Measurements from ENCODE around the gene RTCB.

The RTCB gene

DNA sequence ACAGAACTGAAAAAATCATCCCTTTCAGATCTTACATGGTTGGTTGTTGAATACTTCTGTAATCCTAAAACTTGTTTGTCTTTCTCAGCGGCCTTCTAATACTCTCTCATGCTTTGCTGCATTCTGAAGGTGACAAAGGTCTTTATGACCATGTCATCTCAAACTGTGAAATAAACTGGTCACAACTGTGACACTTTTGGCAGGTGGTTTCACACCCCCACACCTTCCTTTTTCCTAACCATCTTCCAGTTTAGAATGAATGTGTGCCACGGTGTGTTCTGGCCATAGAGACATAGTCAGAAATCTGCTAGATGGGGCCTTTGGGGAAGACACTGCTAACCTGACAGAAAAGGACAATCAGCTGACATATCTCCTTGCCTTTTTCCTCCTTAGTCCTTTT lies 69.1 kb downstream of the RTCB start:
- no peak overlapping the region for H3K4me3 ChIP-seq (ENCODE audit: low read depth, low read length)
- TF ChIP-seq, protein P1, sequence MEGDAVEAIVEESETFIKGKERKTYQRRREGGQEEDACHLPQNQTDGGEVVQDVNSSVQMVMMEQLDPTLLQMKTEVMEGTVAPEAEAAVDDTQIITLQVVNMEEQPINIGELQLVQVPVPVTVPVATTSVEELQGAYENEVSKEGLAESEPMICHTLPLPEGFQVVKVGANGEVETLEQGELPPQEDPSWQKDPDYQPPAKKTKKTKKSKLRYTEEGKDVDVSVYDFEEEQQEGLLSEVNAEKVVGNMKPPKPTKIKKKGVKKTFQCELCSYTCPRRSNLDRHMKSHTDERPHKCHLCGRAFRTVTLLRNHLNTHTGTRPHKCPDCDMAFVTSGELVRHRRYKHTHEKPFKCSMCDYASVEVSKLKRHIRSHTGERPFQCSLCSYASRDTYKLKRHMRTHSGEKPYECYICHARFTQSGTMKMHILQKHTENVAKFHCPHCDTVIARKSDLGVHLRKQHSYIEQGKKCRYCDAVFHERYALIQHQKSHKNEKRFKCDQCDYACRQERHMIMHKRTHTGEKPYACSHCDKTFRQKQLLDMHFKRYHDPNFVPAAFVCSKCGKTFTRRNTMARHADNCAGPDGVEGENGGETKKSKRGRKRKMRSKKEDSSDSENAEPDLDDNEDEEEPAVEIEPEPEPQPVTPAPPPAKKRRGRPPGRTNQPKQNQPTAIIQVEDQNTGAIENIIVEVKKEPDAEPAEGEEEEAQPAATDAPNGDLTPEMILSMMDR (IDR thresholded peaks at IDR 0.05; ENCODE audit: borderline replicate concordance, insufficient read depth, low read depth, low read length), result no peak

DNA sequence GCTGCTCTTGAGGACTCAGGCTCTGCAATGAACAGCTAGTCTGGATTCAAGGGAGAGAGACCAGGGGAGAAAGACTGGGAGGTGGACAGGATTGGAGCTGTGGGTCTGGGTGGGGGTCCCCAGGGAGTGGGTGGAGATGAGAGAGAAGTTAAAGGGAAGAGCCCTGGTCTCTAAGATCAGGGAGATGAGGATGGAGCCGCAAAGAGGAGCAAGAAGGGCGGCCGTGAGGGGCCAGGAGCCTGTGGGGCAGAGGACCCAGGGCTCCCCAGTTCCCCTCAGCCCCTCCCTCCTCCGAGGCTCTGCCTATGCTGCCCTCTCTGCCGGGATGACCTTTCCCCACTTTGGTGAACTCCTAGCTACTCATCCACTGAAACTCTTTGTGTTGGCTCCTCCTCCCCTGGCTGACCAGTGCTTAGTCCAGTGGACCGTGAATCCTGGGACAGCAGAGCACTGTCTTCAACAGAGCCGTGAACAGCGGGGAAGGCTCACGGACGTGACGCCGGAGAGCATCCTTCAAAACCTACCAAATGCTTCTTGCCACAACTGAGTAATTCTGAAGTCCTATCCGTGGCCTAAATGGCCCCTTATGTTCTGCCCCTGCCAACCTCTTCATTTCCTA lies 70.8 kb downstream of the RTCB start:
- TF ChIP-seq, protein P1 (IDR thresholded peaks at IDR 0.05; ENCODE audit: borderline replicate concordance, insufficient read depth, low read depth, low read length), result no peak
- no peak overlapping the region for H3K4me3 ChIP-seq (ENCODE audit: low read depth, low read length)

DNA sequence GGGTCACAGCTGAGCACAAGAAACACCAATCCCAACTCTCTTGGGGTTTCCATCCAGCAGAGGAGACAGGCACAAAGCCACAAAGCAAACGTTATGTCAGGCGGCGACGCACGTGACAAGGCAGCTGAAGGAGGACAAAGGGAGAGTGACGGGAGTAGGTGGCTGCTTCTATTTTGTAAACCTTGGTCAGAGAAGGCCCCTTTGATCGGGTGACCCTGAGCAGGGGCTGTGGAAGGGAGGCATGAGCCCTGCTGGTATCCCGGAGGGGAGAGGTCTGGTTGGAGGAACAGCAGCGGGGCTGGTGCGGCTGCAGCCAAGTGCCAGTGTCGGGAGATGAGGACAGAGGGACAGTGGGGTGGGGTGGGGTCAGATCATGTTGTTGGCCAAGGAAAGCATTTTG lies 71.6 kb downstream of the RTCB start:
- TF ChIP-seq, protein P1 (IDR thresholded peaks at IDR 0.05; ENCODE audit: borderline replicate concordance, insufficient read depth, low read depth, low read length), result no peak
- no peak overlapping the region for H3K4me3 ChIP-seq (ENCODE audit: low read depth, low read length)

DNA sequence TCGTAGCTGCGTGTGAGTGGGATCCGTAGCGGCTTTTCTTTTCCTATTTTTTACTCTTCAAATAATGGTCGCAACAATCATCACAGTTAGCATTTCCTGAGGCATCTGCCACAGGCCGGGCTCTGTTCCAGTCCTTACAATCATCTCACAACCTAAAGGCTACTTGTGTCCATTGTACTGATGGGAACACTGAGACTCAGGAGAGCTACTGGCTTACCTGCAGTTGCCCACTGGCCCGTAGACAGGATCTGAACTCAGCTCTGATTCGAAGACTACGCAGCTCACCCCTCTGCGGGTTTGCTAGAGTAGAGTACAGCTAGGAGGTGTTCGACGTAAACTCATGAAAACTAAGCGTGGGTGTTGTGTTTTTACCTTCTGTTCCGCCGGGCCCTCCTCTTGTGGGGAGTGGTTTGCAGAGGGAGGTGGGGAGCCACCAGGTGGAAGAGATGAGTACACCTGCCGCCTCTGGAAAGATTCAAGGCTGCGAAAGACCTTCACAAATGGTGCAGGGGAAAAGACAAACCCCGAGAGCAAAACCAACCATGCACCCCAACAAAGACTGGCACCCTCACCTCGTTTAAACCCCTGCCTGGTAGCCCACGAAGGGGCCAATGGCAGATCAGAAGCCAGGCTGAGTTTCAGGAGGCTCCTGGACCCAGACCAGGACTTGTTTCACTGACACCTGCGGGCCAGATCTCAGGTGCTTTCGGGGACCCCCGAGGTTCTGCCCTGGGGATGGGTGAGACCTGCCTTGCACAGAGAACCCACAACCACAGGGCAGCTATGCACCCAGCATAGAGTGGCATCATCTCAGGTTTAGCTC lies 72.6 kb downstream of the RTCB start:
- TF ChIP-seq, protein P1 (IDR thresholded peaks at IDR 0.05; ENCODE audit: borderline replicate concordance, insufficient read depth, low read depth, low read length), result no peak
- H3K4me3 ChIP-seq (ENCODE audit: low read depth, low read length), result no peak overlapping the region

DNA sequence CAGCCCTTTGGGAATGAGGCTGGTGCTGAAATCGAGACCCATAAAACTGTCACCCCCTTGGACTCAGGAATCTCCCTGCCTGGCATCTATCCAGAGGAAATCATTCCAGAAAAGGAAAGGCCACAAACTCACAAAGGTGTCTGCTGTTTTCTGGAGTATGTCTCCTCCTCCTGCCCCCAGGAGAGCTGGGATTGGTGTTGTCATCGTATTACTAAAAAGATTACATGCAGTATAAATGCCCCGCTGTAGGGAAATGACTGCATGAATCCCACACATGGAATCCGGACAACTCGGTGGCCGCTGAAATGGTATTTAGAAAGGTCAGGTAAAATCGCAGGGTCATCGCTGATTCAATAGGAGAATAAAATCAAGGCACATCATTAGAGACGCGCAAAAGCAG lies 73.3 kb downstream of the RTCB start:
- TF ChIP-seq, protein P1 (IDR thresholded peaks at IDR 0.05; ENCODE audit: borderline replicate concordance, insufficient read depth, low read depth, low read length), result no peak
- H3K4me3 ChIP-seq (ENCODE audit: low read depth, low read length), result no peak overlapping the region

Measured in GM12875 (cell line).